GM12865 (cell line): Measurements from ENCODE around the gene FGF10.

ENCODE experiments used
- DNase-seq: peaks from one replicate; pipeline ENCODE4 v3.0.0; 2010; ENCODE audit warnings: low read depth
- H3K4me3 ChIP-seq: 2 replicates; pipeline ENCODE4 v1.5.1; 2011; ENCODE audit warnings: mild to moderate bottlenecking, low read depth, low read length, control low read depth
- TF ChIP-seq, protein P1 (sequence below): IDR thresholded peaks from 2 replicates; pipeline ENCODE4 v1.5.1; 2011; ENCODE audit warnings: low read length, control low read depth, low read depth, inconsistent platforms; ENCODE audit not compliant: insufficient read depth; ENCODE audit errors: missing control alignments

Gene FGF10

DNA sequence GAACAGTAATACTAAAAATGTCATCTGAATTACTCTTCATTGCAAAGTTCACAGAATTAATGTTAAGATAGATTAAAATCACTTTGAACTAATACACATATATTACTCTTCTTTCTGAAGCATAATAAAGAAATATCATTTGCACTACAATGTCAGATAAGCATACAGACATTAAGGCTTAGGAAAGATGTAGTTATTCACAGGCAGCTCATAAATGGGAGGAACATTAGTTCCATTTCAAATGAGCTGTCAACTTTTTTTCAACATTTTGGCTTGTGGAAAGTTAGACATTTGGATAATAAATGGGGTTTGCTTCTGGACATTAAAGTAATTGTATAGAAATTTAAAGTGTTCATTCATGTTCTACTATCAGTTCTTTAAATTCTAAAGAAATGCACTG, 6.3 kb downstream of the FGF10 start:
- no peak for DNase-seq
- no peak overlapping the region for H3K4me3 ChIP-seq
- TF ChIP-seq, protein P1, sequence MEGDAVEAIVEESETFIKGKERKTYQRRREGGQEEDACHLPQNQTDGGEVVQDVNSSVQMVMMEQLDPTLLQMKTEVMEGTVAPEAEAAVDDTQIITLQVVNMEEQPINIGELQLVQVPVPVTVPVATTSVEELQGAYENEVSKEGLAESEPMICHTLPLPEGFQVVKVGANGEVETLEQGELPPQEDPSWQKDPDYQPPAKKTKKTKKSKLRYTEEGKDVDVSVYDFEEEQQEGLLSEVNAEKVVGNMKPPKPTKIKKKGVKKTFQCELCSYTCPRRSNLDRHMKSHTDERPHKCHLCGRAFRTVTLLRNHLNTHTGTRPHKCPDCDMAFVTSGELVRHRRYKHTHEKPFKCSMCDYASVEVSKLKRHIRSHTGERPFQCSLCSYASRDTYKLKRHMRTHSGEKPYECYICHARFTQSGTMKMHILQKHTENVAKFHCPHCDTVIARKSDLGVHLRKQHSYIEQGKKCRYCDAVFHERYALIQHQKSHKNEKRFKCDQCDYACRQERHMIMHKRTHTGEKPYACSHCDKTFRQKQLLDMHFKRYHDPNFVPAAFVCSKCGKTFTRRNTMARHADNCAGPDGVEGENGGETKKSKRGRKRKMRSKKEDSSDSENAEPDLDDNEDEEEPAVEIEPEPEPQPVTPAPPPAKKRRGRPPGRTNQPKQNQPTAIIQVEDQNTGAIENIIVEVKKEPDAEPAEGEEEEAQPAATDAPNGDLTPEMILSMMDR = no peak

DNA sequence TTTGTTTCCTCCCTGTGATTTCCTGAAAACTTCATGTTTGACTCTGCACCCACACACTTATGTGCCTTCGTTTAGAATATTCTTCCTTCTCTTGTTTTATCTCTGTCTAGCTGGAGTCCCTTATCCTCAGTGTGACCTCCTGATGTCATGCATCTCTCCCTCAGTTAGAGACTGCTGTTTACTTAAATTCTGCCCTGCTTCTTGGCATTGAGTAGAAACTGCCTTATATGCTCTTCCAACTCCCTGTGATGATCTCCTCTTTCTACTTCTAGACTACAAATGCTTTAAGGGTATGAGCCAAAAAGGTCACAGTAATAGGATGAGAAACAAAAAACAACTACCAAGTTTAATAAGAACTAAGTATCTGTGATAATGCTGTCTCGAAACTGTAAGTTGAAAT, 12.2 kb downstream of the FGF10 start:
- no peak for DNase-seq
- no peak overlapping the region for H3K4me3 ChIP-seq
- TF ChIP-seq, protein P1 = no peak

DNA sequence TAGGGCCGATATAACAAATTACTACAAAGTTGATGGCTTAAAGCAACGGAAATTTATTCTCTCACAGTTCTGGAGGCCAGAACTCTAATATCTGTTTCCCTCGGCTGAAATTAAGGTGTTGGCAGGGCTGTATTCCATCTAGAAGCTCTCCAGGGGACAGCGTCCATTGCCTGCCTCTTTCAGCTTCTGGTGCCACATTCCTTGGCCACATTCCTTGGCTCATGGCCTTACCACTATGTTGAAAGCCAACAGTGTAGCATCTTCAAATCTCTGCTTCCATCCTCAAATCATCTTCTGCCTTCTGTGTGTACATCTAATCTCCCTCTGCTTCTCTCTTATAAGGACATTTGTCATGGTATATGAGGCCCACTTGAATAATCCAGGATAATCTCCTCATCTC, 17.2 kb downstream of the FGF10 start:
- TF ChIP-seq, protein P1 = no peak

DNA sequence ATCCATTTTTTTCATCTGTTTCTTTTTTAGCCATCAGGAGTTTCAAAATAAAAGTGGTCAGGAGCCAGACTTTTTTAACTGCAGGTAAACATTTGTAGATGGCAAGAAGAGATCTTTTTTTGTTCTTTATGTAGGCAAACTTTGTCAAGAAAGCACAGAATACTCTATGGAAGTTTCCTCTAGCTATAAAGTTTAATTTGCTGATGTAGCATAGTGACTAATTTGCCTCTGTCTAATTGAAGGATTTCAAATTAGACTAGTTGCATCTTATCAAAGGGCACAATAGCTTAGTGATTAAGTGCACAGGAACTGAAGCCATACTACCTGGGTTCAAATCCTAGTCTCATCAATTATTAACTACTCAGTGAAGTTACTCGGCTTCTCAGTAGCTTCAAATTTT, 22.0 kb downstream of the FGF10 start:
- DNase-seq = no peak
- TF ChIP-seq, protein P1 = no peak

More for the DNA sequence above, 17.2 kb downstream of the FGF10 start:
- no peak for DNase-seq
- no peak overlapping the region for H3K4me3 ChIP-seq

GRCh38 chr5:44365345-44365744, 23.9 kb downstream of the FGF10 start:
- DNase-seq = no peak
- H3K4me3 ChIP-seq = no peak overlapping the region
- TF ChIP-seq, protein P1 = no peak

More for the DNA sequence above, 22.0 kb downstream of the FGF10 start:
- H3K4me3 ChIP-seq = no peak overlapping the region

- H3K4me3 ChIP-seq = no peak overlapping the region
- no peak for DNase-seq
- TF ChIP-seq, protein P1 = no peak
Measured at GRCh38 chr5:44364097-44364496, 25.1 kb downstream of the FGF10 start.

- no peak overlapping the region for H3K4me3 ChIP-seq
- no peak for DNase-seq
- TF ChIP-seq, protein P1 = no peak
Measured at GRCh38 chr5:44361342-44362001, 27.7 kb downstream of the FGF10 start.
